GM23338 (cell line): ENCODE results near the gene EHD4. TPM values are rescaled to one million over a fixed set of nuclear protein-coding genes. Genes with fewer than 3 reads are reported as not detected.

Experiments used
- ATAC-seq: fragments of 200-7000 bp; cut with Tn5 transposase; 3 replicates; pipeline ENCODE4 v1.9.1; 2020
- DNase-seq: peaks from one replicate; pipeline ENCODE4 v3.0.0-alpha.2; 2015; ENCODE audit warnings: low spot score
- H2AFZ ChIP-seq: fragments of 200-600 bp; sonication (generic); 2 replicates; pipeline ENCODE4 v1.8.0; 2016; ENCODE audit warnings: antibody characterized with exemption, mild to moderate bottlenecking, moderate library complexity
- H3F3A ChIP-seq: fragments of 200-600 bp; sonication (generic); replicated peaks from 2 replicates; pipeline ENCODE4 v1.8.0; 2017; ENCODE audit warnings: antibody characterized with exemption, mixed run types, low read depth
- H3K27ac ChIP-seq: fragments of 200-600 bp; sonication (generic); 2 replicates; pipeline ENCODE4 v1.6.1; 2016; ENCODE audit warnings: low read depth
- H3K27me3 ChIP-seq: fragments of 200-600 bp; sonication (generic); 2 replicates; pipeline ENCODE4 v1.8.0; 2016; ENCODE audit warnings: mild to moderate bottlenecking, mixed run types, moderate library complexity; ENCODE audit not compliant: insufficient read depth
- H3K36me3 ChIP-seq: fragments of 200-600 bp; sonication (generic); 2 replicates; pipeline ENCODE4 v1.8.0; 2016; ENCODE audit warnings: mild to moderate bottlenecking; ENCODE audit not compliant: insufficient read depth
- H3K4me1 ChIP-seq: fragments of 200-600 bp; sonication (generic); 2 replicates; pipeline ENCODE4 v1.8.0; 2016; ENCODE audit warnings: mild to moderate bottlenecking, moderate library complexity; ENCODE audit not compliant: insufficient read depth
- H3K4me2 ChIP-seq: fragments of 200-600 bp; sonication (generic); 2 replicates; pipeline ENCODE4 v1.7.1; 2017; ENCODE audit warnings: mixed run types
- H3K4me3 ChIP-seq: fragments of 200-600 bp; sonication (generic); 2 replicates; pipeline ENCODE4 v1.6.1; 2016; ENCODE audit warnings: mixed run types
- H3K79me2 ChIP-seq: fragments of 200-600 bp; sonication (generic); replicated peaks from 2 replicates; pipeline ENCODE4 v1.8.0; 2017; ENCODE audit warnings: mild to moderate bottlenecking; ENCODE audit not compliant: insufficient read depth
- H3K9me2 ChIP-seq: fragments of 200-600 bp; sonication (generic); 2 replicates; pipeline ENCODE4 v1.8.0; 2017; ENCODE audit not compliant: insufficient read depth
- H4K20me1 ChIP-seq: fragments of 200-600 bp; sonication (generic); replicated peaks from 2 replicates; pipeline ENCODE4 v1.8.0; 2017; ENCODE audit warnings: mild to moderate bottlenecking; ENCODE audit not compliant: insufficient read depth
- H3K27ac Mint-ChIP-seq: 2 replicates; pipeline ENCODE4 v1.8.0; 2020; ENCODE audit warnings: inconsistent platforms, mild to moderate bottlenecking, moderate library complexity, mixed read lengths
- H3K27me3 Mint-ChIP-seq: 3 replicates; pipeline ENCODE4 v1.8.0; 2022; ENCODE audit warnings: low read depth, mild to moderate bottlenecking, moderate library complexity, mixed read lengths, inconsistent platforms; ENCODE audit not compliant: insufficient read depth, poor library complexity
- H3K36me3 Mint-ChIP-seq: 3 replicates; pipeline ENCODE4 v1.8.0; 2021; ENCODE audit warnings: low read depth, mild to moderate bottlenecking, inconsistent platforms, moderate library complexity, mixed read lengths
- H3K4me1 Mint-ChIP-seq: 3 replicates; pipeline ENCODE4 v1.8.0; 2020; ENCODE audit warnings: mild to moderate bottlenecking, inconsistent platforms, mixed read lengths
- H3K4me3 Mint-ChIP-seq: 3 replicates; pipeline ENCODE4 v1.8.0; 2021; ENCODE audit warnings: moderate library complexity, mild to moderate bottlenecking, inconsistent platforms, mixed read lengths
- H3K9me3 Mint-ChIP-seq: 3 replicates; pipeline ENCODE4 v1.8.0; 2020; ENCODE audit warnings: moderate library complexity, mild to moderate bottlenecking, inconsistent platforms, mixed read lengths
- ETS1 ChIP-seq: IDR thresholded peaks from 2 replicates; pipeline ENCODE4 v1.6.1; 2016; ENCODE audit warnings: antibody characterized with exemption
- EZH2 ChIP-seq: fragments of 200-600 bp; sonication (generic); IDR thresholded peaks from one replicate; pipeline ENCODE4 v1.8.0; 2017; ENCODE audit warnings: antibody characterized with exemption, mild to moderate bottlenecking, low read depth; ENCODE audit not compliant: unreplicated experiment
- EZH2phosphoT487 ChIP-seq: fragments of 200-600 bp; sonication (generic); IDR thresholded peaks from one replicate; pipeline ENCODE4 v1.8.1; 2018; ENCODE audit warnings: antibody characterized with exemption; ENCODE audit not compliant: unreplicated experiment
- ZNF331 ChIP-seq: fragments of 250-450 bp; sonication (Bioruptor Pico); IDR thresholded peaks from 2 replicates; pipeline ENCODE4 v1.5.0; 2020; ENCODE audit warnings: low read depth, mild to moderate bottlenecking, moderate library complexity
- ZNF462 ChIP-seq: fragments of 250-450 bp; sonication (Bioruptor Pico); IDR thresholded peaks from 2 replicates; pipeline ENCODE4 v1.5.0; 2020; ENCODE audit warnings: mild to moderate bottlenecking, moderate library complexity
- polyA plus RNA-seq: library from polyadenylated mRNA; unstranded; fragments of >200 nt; fragmentation: Nextera tagmentation; extraction: Ambion mirVana; gene quantifications from 2 replicates; pipeline ENCODE4 v1.2.1, GENCODE V29; 2016
- total RNA-seq: library from RNA; depleted of rRNA; stranded (reverse); fragments of >200 nt; shearing (Covaris generic); gene quantifications from 2 replicates; pipeline ENCODE4 v1.2.3, GENCODE V29; 2014

Gene EHD4
- total and polyA plus RNA-seq, 2 experiments from 2014 or later = 13.0 to 31.0 TPM

GRCh38 chr15:41933771-41934170, 38.6 kb downstream of the EHD4 start:
- Histone ChIP-seq H3K36me3 (0 out of 2 replicates have a peak, but pooled peaks cover 4% of the 10 kb centered on the region), H3K79me2 (peaks cover 4% of the 10 kb centered on the region; the same call in 1 of the 2 replicates), H3K4me1 (peaks cover 18% of the 10 kb centered on the region), H3K4me2 (no peak overlapping the region), H3K27ac (no peak overlapping the region), H4K20me1 (peaks cover 6% of the 10 kb centered on the region), H3K4me3 (no peak overlapping the region), H3F3A (0 out of 2 replicates have a peak, but pooled peaks cover 4% of the 10 kb centered on the region), H3K27me3 (no peaks in the 10 kb centered on the region), H2AFZ (no peak overlapping the region), H3K9me2 (no peaks in the 10 kb centered on the region)
- no peak for DNase-seq
- no peak for TF ChIP-seq ETS1
- TF ChIP-seq ZNF331 (CRISPR knock-in tag) = no peak
- TF ChIP-seq ZNF462 (CRISPR knock-in tag) = no peak
- TF ChIP-seq EZH2phosphoT487 = no peak
- no peak for TF ChIP-seq EZH2
- no peak overlapping the region for H3K4me3 Mint-ChIP-seq
- peaks cover 39% of the 10 kb centered on the region for H3K4me1 Mint-ChIP-seq
- H3K36me3 Mint-ChIP-seq = peaks cover 6% of the 10 kb centered on the region; the same call in 2 of the 3 replicates
- ATAC-seq = no peak; the same call in 2 of the 3 replicates
- no peaks in the 10 kb centered on the region; the same call in 2 of the 3 replicates for H3K9me3 Mint-ChIP-seq
- H3K27ac Mint-ChIP-seq = 0 out of 2 replicates have a peak overlapping the region, but pooled peaks have one; percentile 20
- peaks cover 12% of the 10 kb centered on the region for H3K27me3 Mint-ChIP-seq
